HL-60 (cell line): ENCODE data around the gene MIEN1.

Experiments
- POLR2AphosphoS5 ChIP-seq: IDR thresholded peaks from 2 replicates; pipeline ENCODE4 v1.6.1; 2012; ENCODE audit warnings: low read depth
- TF ChIP-seq, protein P1 (sequence below): IDR thresholded peaks from one replicate; pipeline ENCODE4 v1.5.1; 2011; ENCODE audit warnings: low read length, control low read depth, inconsistent platforms; ENCODE audit not compliant: insufficient read depth

DNA sequence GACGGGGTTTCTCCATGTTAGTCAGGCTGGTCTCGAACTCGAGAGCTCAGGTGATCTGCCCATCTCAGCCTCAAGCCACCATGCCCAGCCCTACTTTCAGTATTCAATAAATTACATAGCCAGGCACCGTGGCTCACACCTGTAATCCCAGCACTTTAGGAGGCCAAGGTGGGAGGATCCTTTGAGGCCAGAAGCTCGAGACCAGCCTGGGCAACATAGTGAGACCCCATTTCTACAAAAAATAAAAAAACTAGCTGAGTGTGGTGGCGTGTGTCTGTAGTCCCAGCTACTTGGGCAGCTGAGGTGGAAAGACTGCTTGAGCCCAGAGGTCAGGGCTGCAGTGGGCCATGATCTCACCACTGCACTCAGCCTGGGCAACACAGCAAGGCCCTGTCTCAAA lies 8.2 kb downstream of the MIEN1 start:
- TF ChIP-seq, protein P1, sequence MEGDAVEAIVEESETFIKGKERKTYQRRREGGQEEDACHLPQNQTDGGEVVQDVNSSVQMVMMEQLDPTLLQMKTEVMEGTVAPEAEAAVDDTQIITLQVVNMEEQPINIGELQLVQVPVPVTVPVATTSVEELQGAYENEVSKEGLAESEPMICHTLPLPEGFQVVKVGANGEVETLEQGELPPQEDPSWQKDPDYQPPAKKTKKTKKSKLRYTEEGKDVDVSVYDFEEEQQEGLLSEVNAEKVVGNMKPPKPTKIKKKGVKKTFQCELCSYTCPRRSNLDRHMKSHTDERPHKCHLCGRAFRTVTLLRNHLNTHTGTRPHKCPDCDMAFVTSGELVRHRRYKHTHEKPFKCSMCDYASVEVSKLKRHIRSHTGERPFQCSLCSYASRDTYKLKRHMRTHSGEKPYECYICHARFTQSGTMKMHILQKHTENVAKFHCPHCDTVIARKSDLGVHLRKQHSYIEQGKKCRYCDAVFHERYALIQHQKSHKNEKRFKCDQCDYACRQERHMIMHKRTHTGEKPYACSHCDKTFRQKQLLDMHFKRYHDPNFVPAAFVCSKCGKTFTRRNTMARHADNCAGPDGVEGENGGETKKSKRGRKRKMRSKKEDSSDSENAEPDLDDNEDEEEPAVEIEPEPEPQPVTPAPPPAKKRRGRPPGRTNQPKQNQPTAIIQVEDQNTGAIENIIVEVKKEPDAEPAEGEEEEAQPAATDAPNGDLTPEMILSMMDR, result no peak
- TF ChIP-seq POLR2AphosphoS5, result no peak
